ENCODE results near the gene KRT39. TPM values are rescaled to one million over a fixed set of nuclear protein-coding genes. Genes with fewer than 3 reads are reported as not detected.

The KRT39 gene
- polyA plus RNA-seq, 2 of the 4 experiments (the other 2 are of a cell fraction): not detected

GRCh38 chr17:40958086-40958953 lies 8.4 kb downstream of the KRT39 start:
- POLR2A ChIA-PET: no interaction called here
- 75% methylated on average over 12 of the region's 12 CpGs for WGBS (ENCODE audit: missing lambda C conversion rate)
- CTCF ChIA-PET: interaction anchor here (0.9 to 1.7 kb wide), 6 partner anchors 11 to 708 kb away, joined by 3 to 8 read pairs (median 4); no protein-coding TSS in a partner anchor
- H3K4me2 ChIP-seq: peak overlapping the region; percentile 1; the same call in 1 of the 3 replicates
- no peaks in the 10 kb centered on the region for H3K9me3 ChIP-seq
- H3K4me3 ChIP-seq: no peak overlapping the region
- no peak for FAIRE-seq
- TF ChIP-seq E2F6 (IDR thresholded peaks at IDR 0.05; ENCODE audit: borderline replicate concordance, low read depth) (no peak), JUN (IDR thresholded peaks at IDR 0.05) (no peak), PBX3 (IDR thresholded peaks at IDR 0.05) (no peak), CTCF (IDR thresholded peaks at IDR 0.05) (no peak), JUNB (IDR thresholded peaks at IDR 0.05) (no peak), POLR2AphosphoS2 (conservative IDR thresholded peaks at IDR 0.05; ENCODE audit: low read length) (no peak), HEYL (CRISPR knock-in tag; IDR thresholded peaks at IDR 0.05) (no peak), ZC3H11A (IDR thresholded peaks at IDR 0.05) (no peak), FOXS1 (CRISPR knock-in tag; IDR thresholded peaks at IDR 0.05) (no peak), ZSCAN20 (CRISPR knock-in tag; IDR thresholded peaks at IDR 0.05) (no peak), HOXA7 (CRISPR knock-in tag; IDR thresholded peaks at IDR 0.05) (no peak), KDM1A (IDR thresholded peaks at IDR 0.05; ENCODE audit: low read depth) (no peak), NR3C1 (IDR thresholded peaks at IDR 0.05) (no peak), RARB (CRISPR knock-in tag; IDR thresholded peaks at IDR 0.05) (no peak), CHD2 (IDR thresholded peaks at IDR 0.05; ENCODE audit: low read length, partially characterized antibody) (no peak), ZNF302 (CRISPR knock-in tag; IDR thresholded peaks at IDR 0.05) (no peak)
- H3K4me1 ChIP-seq: peaks cover 28% of the 10 kb centered on the region
- peak overlapping the region in 1 of 2 experiments; percentile 26; a peak in 3 of 6 replicates for H3K27ac ChIP-seq
- ATAC-seq: no peak
- no peak for DNase-seq (ENCODE audit: low read depth in 1 of 2, low spot score in 1 of 2)

GRCh38 chr17:40956401-40957254 lies 10.1 kb downstream of the KRT39 start:
- FAIRE-seq: peak; percentile 92
- ChIA-PET POLR2A (no interaction called here), CTCF (interaction anchor here (0.7 to 2.0 kb wide), 3 partner anchors 13 to 592 kb away, joined by 3 to 8 read pairs (median 4); no protein-coding TSS in a partner anchor)
- peak overlapping the region; percentile 51 to 76; a peak in 5 of 6 replicates for H3K27ac ChIP-seq
- H3K9me3 ChIP-seq: no peaks in the 10 kb centered on the region
- H3K4me1 ChIP-seq: peaks cover 36% of the 10 kb centered on the region
- WGBS (ENCODE audit: missing lambda C conversion rate): 49% methylated on average over 8 of the region's 8 CpGs
- H3K4me3 ChIP-seq: no peak overlapping the region
- peak in 1 of 2 experiments; percentile 77 for DNase-seq (ENCODE audit: low read depth in 1 of 2, low spot score in 1 of 2)
- peak overlapping the region; percentile 50 for H3K4me2 ChIP-seq
- ATAC-seq: peak; percentile 65 to 75; a peak in 5 of 6 replicates
- no peak for TF ChIP-seq CHD2 (IDR thresholded peaks at IDR 0.05; ENCODE audit: low read length, partially characterized antibody)
- TF ChIP-seq EHMT2 (IDR thresholded peaks at IDR 0.05; ENCODE audit: low read depth): no peak
- TF ChIP-seq RAD21 (conservative IDR thresholded peaks at IDR 0.05 in 1 of 2, IDR thresholded peaks at IDR 0.05 in 1 of 2): peak in 1 of 2 experiments; percentile 50; a peak in 3 of 5 replicates
- no peak for TF ChIP-seq ZSCAN20 (CRISPR knock-in tag; IDR thresholded peaks at IDR 0.05)
- TF ChIP-seq REST (IDR thresholded peaks at IDR 0.05): no peak
- no peak for TF ChIP-seq NR3C1 (IDR thresholded peaks at IDR 0.05)
- no peak for TF ChIP-seq TP53 (CRISPR knock-in tag; IDR thresholded peaks at IDR 0.05)
- TF ChIP-seq RARB (CRISPR knock-in tag; IDR thresholded peaks at IDR 0.05): no peak
- TF ChIP-seq RCOR1 (IDR thresholded peaks at IDR 0.05; ENCODE audit: low read depth, low read length): no peak
- no peak for TF ChIP-seq PBX3 (IDR thresholded peaks at IDR 0.05)
- TF ChIP-seq HES2 (IDR thresholded peaks at IDR 0.05): peak; percentile 62; the same call in 1 of the 2 replicates
- no peak for TF ChIP-seq NPAS2 (CRISPR knock-in tag; IDR thresholded peaks at IDR 0.05; ENCODE audit: borderline replicate concordance)
- TF ChIP-seq SMC3 (IDR thresholded peaks at IDR 0.05): peak; percentile 37

Measured in A549 (cell line).